Esophagus muscularis mucosa (tissue), 3 donors: ENCODE data around the gene ZNF331.

Experiments
- POLR2A ChIP-seq: fragments of 450-650 bp; IDR thresholded peaks from one replicate; pipeline ENCODE4 v1.6.1; 2017; ENCODE audit warnings: antibody characterized with exemption, moderate library complexity, mild to moderate bottlenecking, low read depth
- POLR2AphosphoS5 ChIP-seq, 2 donors: sonication (generic); formaldehyde crosslinking; IDR thresholded peaks; one replicate each; pipeline ENCODE4 v1.6.1; 2017; ENCODE audit warnings: antibody characterized with exemption in 2 of 2
- TF ChIP-seq, protein P1 (sequence below), 3 experiments: fragments of 200-600 bp in 2 of 3; fragments of 450-650 bp in 1 of 3; sonication (generic) in 2 of 3; IDR thresholded peaks; one replicate each; pipeline ENCODE4 v1.5.1; 2017 to 2019; ENCODE audit warnings: antibody characterized with exemption in 3 of 3, mild to moderate bottlenecking in 2 of 3, moderate library complexity in 1 of 3

DNA sequence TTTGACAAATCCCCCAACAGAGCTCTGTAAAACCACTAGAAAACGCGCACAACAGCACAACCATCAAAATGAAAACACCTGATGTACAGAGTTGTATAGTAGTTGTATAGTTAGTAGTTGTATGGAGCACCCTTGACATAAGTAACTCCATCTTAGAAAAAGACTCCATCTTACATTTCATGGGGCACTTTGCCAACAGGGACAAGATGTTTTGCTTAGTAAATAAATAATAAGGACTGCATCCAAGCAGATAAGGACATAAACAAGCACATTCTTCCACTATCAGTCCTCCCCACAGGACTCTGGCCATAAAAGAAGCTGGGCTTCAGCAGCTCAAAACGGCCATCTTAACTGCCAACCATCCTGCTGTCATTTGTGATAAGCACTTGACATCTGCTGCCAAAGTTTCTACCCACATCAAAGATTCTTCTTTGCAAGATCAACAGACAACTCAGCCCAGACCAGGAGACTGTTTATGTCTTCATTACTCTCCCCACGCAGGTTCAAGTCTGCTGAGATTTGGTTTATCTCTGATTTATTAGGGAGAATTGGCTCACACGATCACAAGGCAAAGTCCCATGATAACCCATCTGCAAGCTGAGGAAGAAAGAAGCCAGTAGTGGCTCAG lies 20.7 kb upstream of the ZNF331 start:
- TF ChIP-seq, protein P1, sequence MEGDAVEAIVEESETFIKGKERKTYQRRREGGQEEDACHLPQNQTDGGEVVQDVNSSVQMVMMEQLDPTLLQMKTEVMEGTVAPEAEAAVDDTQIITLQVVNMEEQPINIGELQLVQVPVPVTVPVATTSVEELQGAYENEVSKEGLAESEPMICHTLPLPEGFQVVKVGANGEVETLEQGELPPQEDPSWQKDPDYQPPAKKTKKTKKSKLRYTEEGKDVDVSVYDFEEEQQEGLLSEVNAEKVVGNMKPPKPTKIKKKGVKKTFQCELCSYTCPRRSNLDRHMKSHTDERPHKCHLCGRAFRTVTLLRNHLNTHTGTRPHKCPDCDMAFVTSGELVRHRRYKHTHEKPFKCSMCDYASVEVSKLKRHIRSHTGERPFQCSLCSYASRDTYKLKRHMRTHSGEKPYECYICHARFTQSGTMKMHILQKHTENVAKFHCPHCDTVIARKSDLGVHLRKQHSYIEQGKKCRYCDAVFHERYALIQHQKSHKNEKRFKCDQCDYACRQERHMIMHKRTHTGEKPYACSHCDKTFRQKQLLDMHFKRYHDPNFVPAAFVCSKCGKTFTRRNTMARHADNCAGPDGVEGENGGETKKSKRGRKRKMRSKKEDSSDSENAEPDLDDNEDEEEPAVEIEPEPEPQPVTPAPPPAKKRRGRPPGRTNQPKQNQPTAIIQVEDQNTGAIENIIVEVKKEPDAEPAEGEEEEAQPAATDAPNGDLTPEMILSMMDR (IDR thresholded peaks at IDR 0.05), result no peak
- TF ChIP-seq POLR2A, result no peak
- TF ChIP-seq POLR2AphosphoS5 (IDR thresholded peaks at IDR 0.05), result no peak
